Measurements from ENCODE around the gene DUSP5.

DUSP5 gene

GRCh38 chr10:110549211-110549610, 51.5 kb downstream of the DUSP5 start:
- no peak for DNase-seq

GRCh38 chr10:110553905-110554304, 56.2 kb downstream of the DUSP5 start:
- no peak for DNase-seq

DNA sequence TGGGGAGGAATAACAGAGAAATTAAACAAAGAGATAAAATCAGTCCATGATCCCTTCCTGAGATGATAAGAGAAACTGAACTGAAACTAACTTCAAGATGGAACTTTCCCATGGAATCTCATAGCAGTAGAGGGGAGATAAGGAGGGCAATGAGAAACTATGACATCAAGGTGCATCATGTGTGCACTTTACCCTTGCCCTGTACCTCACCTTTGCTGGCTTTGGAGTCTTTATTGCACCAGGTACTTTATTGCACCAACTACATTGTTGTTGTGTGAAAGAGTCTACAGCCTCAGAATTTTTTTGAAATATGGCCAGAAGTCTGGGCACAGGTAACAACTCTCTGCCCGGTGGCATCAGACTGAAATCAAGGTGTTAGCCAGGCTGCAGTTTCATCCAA, 58.6 kb downstream of the DUSP5 start:
- DNase-seq, result no peak

GRCh38 chr10:110556969-110557601, 59.4 kb downstream of the DUSP5 start:
- no peak for DNase-seq

DNA sequence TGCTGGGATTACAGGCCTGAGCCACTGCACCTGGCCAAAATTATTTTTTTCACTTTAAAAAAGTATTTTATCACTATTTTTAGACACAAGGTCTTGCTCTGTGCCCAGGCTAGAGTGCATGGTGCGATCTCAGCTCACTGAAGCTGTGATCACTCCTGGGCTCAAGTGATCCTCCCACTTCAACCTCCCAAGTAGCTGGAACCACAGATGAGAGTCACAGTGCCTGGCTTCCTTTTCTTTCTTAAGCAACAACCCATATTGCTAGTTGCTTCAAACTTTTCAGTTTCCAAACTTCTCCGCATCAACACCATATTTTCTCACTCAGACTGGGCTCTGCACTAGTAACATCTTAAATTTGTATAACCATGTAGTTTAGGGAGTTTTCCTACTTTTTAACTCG, 60.3 kb downstream of the DUSP5 start:
- no peak for DNase-seq

DNA sequence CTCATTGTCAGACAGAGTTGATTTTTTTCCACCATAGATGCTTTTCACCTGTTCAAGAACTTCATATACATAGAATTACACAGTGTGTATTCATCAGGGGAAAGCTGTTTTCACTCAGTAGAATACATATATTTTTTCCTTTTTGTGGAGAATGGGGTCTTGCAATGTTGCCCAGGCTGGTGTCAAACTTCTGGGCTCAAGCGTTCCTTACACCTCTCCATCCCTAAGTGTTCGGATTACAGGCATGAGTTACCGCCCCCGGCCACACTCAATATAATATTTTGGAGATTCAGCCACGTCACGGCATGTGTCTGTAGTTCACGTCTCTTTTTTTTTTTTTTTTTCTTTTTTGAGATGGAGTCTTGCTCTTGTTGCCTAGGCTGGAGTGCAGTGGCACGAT, 62.3 kb downstream of the DUSP5 start:
- no peak for DNase-seq

All from NCI-H2029 (cell line).